SU-DHL-6 (cell line): ENCODE results near the gene GSN.

Experiments
- H2AFZ ChIP-seq: fragments of 200-600 bp; sonication (generic); 2 replicates; pipeline ENCODE4 v1.6.1; 2014; ENCODE audit warnings: low read depth, mild to moderate bottlenecking, moderate library complexity, mixed read lengths, antibody characterized with exemption, low read length; ENCODE audit not compliant: severe bottlenecking
- H3F3A ChIP-seq: fragments of 200-600 bp; shearing (Covaris generic); 2 replicates; pipeline ENCODE4 v1.6.0; 2016; ENCODE audit warnings: antibody characterized with exemption, mild to moderate bottlenecking; ENCODE audit not compliant: insufficient read depth
- H3K27ac ChIP-seq: fragments of 200-600 bp; sonication (generic); 2 replicates; pipeline ENCODE4 v1.5.1; 2016; ENCODE audit warnings: low read depth, mild to moderate bottlenecking, low read length, moderate library complexity, mixed read lengths
- H3K27me3 ChIP-seq: fragments of 200-600 bp; sonication (generic), shearing (Covaris generic); 2 replicates; pipeline ENCODE4 v1.6.0; 2014; ENCODE audit warnings: mild to moderate bottlenecking, low read length
- H3K36me3 ChIP-seq: fragments of 200-600 bp; sonication (generic); 2 replicates; pipeline ENCODE4 v1.6.1; 2014; ENCODE audit warnings: mild to moderate bottlenecking, low read length, mixed read lengths
- H3K4me2 ChIP-seq: fragments of 300-600, 200-600 bp; shearing (Covaris generic), sonication (generic); 2 replicates; pipeline ENCODE4 v1.6.0; 2014; ENCODE audit warnings: low read length, low read depth, mild to moderate bottlenecking; ENCODE audit not compliant: poor library complexity, severe bottlenecking
- H3K4me3 ChIP-seq: fragments of 200-600 bp; sonication (generic); 2 replicates; pipeline ENCODE4 v1.5.1; 2014; ENCODE audit warnings: antibody characterized with exemption, low read length, mild to moderate bottlenecking, mixed read lengths; ENCODE audit not compliant: insufficient read depth, poor library complexity, severe bottlenecking
- H3K79me2 ChIP-seq: fragments of 200-600 bp; sonication (generic); 2 replicates; pipeline ENCODE4 v1.6.1; 2014; ENCODE audit warnings: mild to moderate bottlenecking, low read length, moderate library complexity; ENCODE audit not compliant: insufficient read depth
- H3K9ac ChIP-seq: fragments of 200-600 bp; sonication (generic); 2 replicates; pipeline ENCODE4 v1.7.0; 2014; ENCODE audit warnings: mild to moderate bottlenecking, low read length
- H3K9me2 ChIP-seq: fragments of 200-600 bp; sonication (generic); replicated peaks from 2 replicates; pipeline ENCODE4 v1.6.1; 2014; ENCODE audit warnings: low read length; ENCODE audit not compliant: insufficient read depth
- H3K9me3 ChIP-seq: fragments of 200-600 bp; sonication (generic); 2 replicates; pipeline ENCODE4 v1.6.1; 2014; ENCODE audit warnings: low read length, mixed read lengths; ENCODE audit not compliant: insufficient read depth
- H4K20me1 ChIP-seq: fragments of 200-600 bp; sonication (generic); 2 replicates; pipeline ENCODE4 v1.6.1; 2014; ENCODE audit warnings: low read depth, mild to moderate bottlenecking, antibody characterized with exemption, low read length, moderate library complexity, mixed read lengths
- CTCF ChIP-seq: fragments of 200-600 bp; sonication (generic); IDR thresholded peaks from one replicate; pipeline ENCODE4 v1.5.1; 2017; ENCODE audit warnings: antibody characterized with exemption, mild to moderate bottlenecking, low read length, moderate library complexity; ENCODE audit not compliant: insufficient read depth, poor library complexity, severe bottlenecking
- EZH2phosphoT487 ChIP-seq: fragments of 200-600 bp; sonication (generic), shearing (Covaris generic); conservative IDR thresholded peaks from 2 replicates; pipeline ENCODE4 v1.6.1; 2018; ENCODE audit warnings: mild to moderate bottlenecking, antibody characterized with exemption, low read length, moderate library complexity, mixed read lengths

GSN gene

GRCh38 chr9:121298689-121299466, 30.9 kb downstream of the GSN start:
- Histone ChIP-seq H3K36me3 (no peaks in the 10 kb centered on the region), H3K9me2 (no peaks in the 10 kb centered on the region), H3K9ac (no peak overlapping the region), H3K4me2 (peak overlapping the region; percentile 20), H3K4me3 (no peak overlapping the region), H3K27ac (no peak overlapping the region), H2AFZ (no peak overlapping the region), H3K27me3 (no peaks in the 10 kb centered on the region), H4K20me1 (no peaks in the 10 kb centered on the region), H3F3A (no peaks in the 10 kb centered on the region), H3K79me2 (no peaks in the 10 kb centered on the region), H3K9me3 (no peaks in the 10 kb centered on the region)
- no peak for TF ChIP-seq EZH2phosphoT487
- no peak for TF ChIP-seq CTCF

GRCh38 chr9:121299467-121300282, 31.7 kb downstream of the GSN start:
- Histone ChIP-seq H3K4me2 (peak overlapping the region; percentile 20), H3K4me3 (no peak overlapping the region), H3K9ac (no peak overlapping the region), H3K27me3 (no peaks in the 10 kb centered on the region), H3K9me2 (no peaks in the 10 kb centered on the region), H3K79me2 (no peaks in the 10 kb centered on the region), H3K27ac (no peak overlapping the region), H3K9me3 (no peaks in the 10 kb centered on the region), H3F3A (no peaks in the 10 kb centered on the region), H2AFZ (no peak overlapping the region), H3K36me3 (no peaks in the 10 kb centered on the region), H4K20me1 (no peaks in the 10 kb centered on the region)
- TF ChIP-seq CTCF (no peak), EZH2phosphoT487 (no peak)

- no peak overlapping the region for H3K9ac ChIP-seq
- no peak overlapping the region for H2AFZ ChIP-seq
These were observed 32.5 kb downstream of the GSN start for GRCh38 chr9:121300283-121301119.

More at GRCh38 chr9:121300283-121301119, 32.5 kb downstream of the GSN start:
- peak overlapping the region; percentile 19 for H3K4me2 ChIP-seq
- H3K36me3 ChIP-seq, result no peaks in the 10 kb centered on the region
- TF ChIP-seq EZH2phosphoT487, result no peak
- TF ChIP-seq CTCF, result no peak
- H3K9me3 ChIP-seq, result no peaks in the 10 kb centered on the region
- H3K9me2 ChIP-seq, result no peaks in the 10 kb centered on the region
- no peaks in the 10 kb centered on the region for H3F3A ChIP-seq
- H3K4me3 ChIP-seq, result no peak overlapping the region
- H3K79me2 ChIP-seq, result no peaks in the 10 kb centered on the region
- no peaks in the 10 kb centered on the region for H3K27me3 ChIP-seq
- no peak overlapping the region for H3K27ac ChIP-seq
- no peaks in the 10 kb centered on the region for H4K20me1 ChIP-seq
